Esophagus muscularis mucosa (tissue), 4 donors: ENCODE results near the gene SLC51A. TPM values are rescaled to one million over a fixed set of nuclear protein-coding genes. Genes with fewer than 3 reads are reported as not detected.

Experiments
- DNase-seq: peaks from one replicate; pipeline ENCODE4 v3.0.0-alpha.2; 2017; ENCODE audit errors: extremely low spot score
- H3K27ac ChIP-seq, 4 donors: fragments of 200-600 bp; sonication (generic); replicated peaks in 1 of 4; 1 replicate in 3 of 4; 2 replicates in 1 of 4; pipeline ENCODE4 v1.5.1; 2016 to 2019; ENCODE audit warnings: mild to moderate bottlenecking in 1 of 4
- H3K27me3 ChIP-seq, 4 donors: fragments of 200-600 bp; sonication (generic); one replicate each; pipeline versions ENCODE4 v1.5.1 to v1.6.0; 2016 to 2019
- H3K36me3 ChIP-seq, 4 donors: fragments of 200-600 bp; sonication (generic); one replicate each; pipeline ENCODE4 v1.5.1; 2016 to 2019
- H3K4me1 ChIP-seq, 4 donors: fragments of 200-600 bp; sonication (generic); one replicate each; pipeline ENCODE4 v1.5.1; 2016 to 2019
- H3K4me3 ChIP-seq, 4 donors: fragments of 200-600 bp; sonication (generic); 1 replicate in 2 of 4; 2 replicates in 2 of 4; pipeline ENCODE4 v1.5.1; 2016 to 2019; ENCODE audit warnings: mild to moderate bottlenecking in 4 of 4, moderate library complexity in 1 of 4
- H3K9me3 ChIP-seq, 4 donors: fragments of 200-600 bp; sonication (generic); 1 replicate in 3 of 4; 2 replicates in 1 of 4; pipeline ENCODE4 v1.5.1; 2016 to 2019
- CTCF ChIP-seq, 3 experiments: fragments of 200-600 bp in 2 of 3; fragments of 450-650 bp in 1 of 3; sonication (generic) in 2 of 3; IDR thresholded peaks; one replicate each; pipeline ENCODE4 v1.5.1; 2017 to 2019; ENCODE audit warnings: antibody characterized with exemption in 3 of 3, mild to moderate bottlenecking in 2 of 3, moderate library complexity in 1 of 3
- EP300 ChIP-seq: sonication (generic); formaldehyde crosslinking; IDR thresholded peaks from one replicate; pipeline ENCODE4 v1.6.1; 2017; ENCODE audit warnings: antibody characterized with exemption
- POLR2A ChIP-seq: fragments of 450-650 bp; IDR thresholded peaks from one replicate; pipeline ENCODE4 v1.6.1; 2017; ENCODE audit warnings: antibody characterized with exemption, moderate library complexity, mild to moderate bottlenecking, low read depth
- POLR2AphosphoS5 ChIP-seq, 2 donors: sonication (generic); formaldehyde crosslinking; IDR thresholded peaks; one replicate each; pipeline ENCODE4 v1.6.1; 2017; ENCODE audit warnings: antibody characterized with exemption in 2 of 2
- WGBS: methylation state at CpG from one replicate; pipeline ENCODE4 v1.1.5; 2018; 5-methylcytosine and 5-hydroxymethylcytosine counted together
- intact Hi-C: fragments of 100-400 bp; cut with DNase I; formaldehyde crosslinking; loops from one replicate; pipeline ENCODE4 v1.15.1; 2023
- total RNA-seq, 4 donors: library from RNA; depleted of rRNA; stranded (reverse); fragments of >200 nt; gene quantifications; one replicate each; pipeline versions ENCODE4 v1.1.0 to v1.2.1, GENCODE V29; 2016

SLC51A gene
- total RNA-seq, 4 donors from 2014 or later, result not detected

- TF ChIP-seq POLR2AphosphoS5 (IDR thresholded peaks at IDR 0.05), result no peak
- no peak for TF ChIP-seq POLR2A
- no peak for TF ChIP-seq EP300
- TF ChIP-seq CTCF (IDR thresholded peaks at IDR 0.05), result no peak
- intact Hi-C loops, result loop anchor here (2.0 kb wide), 1 partner anchor 125 kb away; no protein-coding TSS in a partner anchor
- H3K4me3 ChIP-seq, result no peak overlapping the region
- H3K27me3 ChIP-seq, result peaks cover 0 to 10% (median 0%) of the 10 kb centered on the region in 4 donors
- WGBS, result 82% methylated on average over 7 of the region's 17 CpGs
- no peaks in the 10 kb centered on the region for H3K9me3 ChIP-seq
- no peaks in the 10 kb centered on the region for H3K36me3 ChIP-seq
- H3K27ac ChIP-seq, result no peak overlapping the region
- DNase-seq, result no peak
- peaks cover 0 to 12% (median 6%) of the 10 kb centered on the region in 4 donors for H3K4me1 ChIP-seq
Measured at GRCh38 chr3:196197524-196197923, 18.8 kb upstream of the SLC51A start.

GRCh38 chr3:196198081-196198675 is 18.2 kb upstream of the SLC51A start:
- Histone ChIP-seq H3K27me3 (peaks cover 0 to 12% (median 0%) of the 10 kb centered on the region in 4 donors), H3K36me3 (no peaks in the 10 kb centered on the region), H3K4me1 (peaks cover 0 to 12% (median 6%) of the 10 kb centered on the region in 4 donors), H3K4me3 (no peak overlapping the region), H3K27ac (no peak overlapping the region), H3K9me3 (no peaks in the 10 kb centered on the region)
- WGBS, result 82% methylated on average over 9 of the region's 15 CpGs
- DNase-seq, result no peak
- intact Hi-C loops, result no loop called here
- no peak for TF ChIP-seq POLR2AphosphoS5 (IDR thresholded peaks at IDR 0.05)
- TF ChIP-seq POLR2A, result no peak
- TF ChIP-seq EP300, result no peak
- TF ChIP-seq CTCF (IDR thresholded peaks at IDR 0.05), result no peak

- Histone ChIP-seq H3K4me3 (no peak overlapping the region), H3K27ac (no peak overlapping the region), H3K9me3 (no peaks in the 10 kb centered on the region), H3K4me1 (peaks cover 0 to 7% (median 5%) of the 10 kb centered on the region in 4 donors), H3K36me3 (no peaks in the 10 kb centered on the region), H3K27me3 (peaks cover 0 to 19% (median 2%) of the 10 kb centered on the region in 4 donors)
- 82% methylated on average over 14 of the region's 19 CpGs for WGBS
- intact Hi-C loops, result no loop called here
- no peak for DNase-seq
- TF ChIP-seq POLR2AphosphoS5 (IDR thresholded peaks at IDR 0.05), result no peak
- no peak for TF ChIP-seq EP300
- TF ChIP-seq POLR2A, result no peak
- no peak for TF ChIP-seq CTCF (IDR thresholded peaks at IDR 0.05)
Measured at GRCh38 chr3:196198771-196199753, 17.3 kb upstream of the SLC51A start.

GRCh38 chr3:196202516-196202970 is 13.8 kb upstream of the SLC51A start:
- no peak for DNase-seq
- H3K27me3 ChIP-seq, result peaks cover 0 to 47% (median 2%) of the 10 kb centered on the region in 4 donors
- intact Hi-C loops, result no loop called here
- peaks cover 0 to 7% (median 5%) of the 10 kb centered on the region in 4 donors for H3K4me1 ChIP-seq
- TF ChIP-seq POLR2A (no peak), EP300 (no peak), CTCF (IDR thresholded peaks at IDR 0.05) (no peak), POLR2AphosphoS5 (IDR thresholded peaks at IDR 0.05) (no peak)
- H3K4me3 ChIP-seq, result no peak overlapping the region
- no peaks in the 10 kb centered on the region for H3K9me3 ChIP-seq
- H3K36me3 ChIP-seq, result no peaks in the 10 kb centered on the region
- 74% methylated on average over 21 of the region's 21 CpGs for WGBS
- no peak overlapping the region for H3K27ac ChIP-seq
